Calu3 (cell line): ENCODE data around the gene PPFIBP1. TPM values are rescaled to one million over a fixed set of nuclear protein-coding genes. Genes with fewer than 3 reads are reported as not detected.
A peak's percentile ranks its signal among the peaks of the same experiment; 100 is the strongest.
"Not testable (repeated sequence)": the region's sequence is repeated elsewhere in the genome, so short reads cannot be mapped to it uniquely, and the experiment has no call there.

Experiments used
- BruUV-seq: library from RNA; stranded (reverse); fragments of 400-500 nt; replicated peaks from 2 replicates; lab custom pipeline; 2021; lab: Mats Ljungman, UMichigan
- CTCF ChIA-PET: fragments of 300-600 bp; sonication (Branson Sonifier 250); formaldehyde crosslinking; loops from one replicate; lab custom pipeline; 2022; ENCODE audit warnings: antibody characterized with exemption; lab: Charles Lee
- DNase-seq: peaks from one replicate; pipeline ENCODE4 v3.0.0; 2022
- H3K27ac Mint-ChIP-seq: one replicate; pipeline ENCODE4 v1.8.0; 2022; ENCODE audit warnings: mixed read lengths; ENCODE audit not compliant: unreplicated experiment
- H3K27me3 Mint-ChIP-seq: one replicate; pipeline ENCODE4 v1.8.0; 2022; ENCODE audit warnings: mixed read lengths; ENCODE audit not compliant: unreplicated experiment
- H3K36me3 Mint-ChIP-seq: one replicate; pipeline ENCODE4 v1.8.0; 2022; ENCODE audit warnings: mild to moderate bottlenecking, moderate library complexity, mixed read lengths; ENCODE audit not compliant: insufficient read depth, unreplicated experiment
- H3K4me1 Mint-ChIP-seq: one replicate; pipeline ENCODE4 v1.8.0; 2022; ENCODE audit warnings: mild to moderate bottlenecking, low read depth, mixed read lengths; ENCODE audit not compliant: unreplicated experiment
- H3K4me3 Mint-ChIP-seq: one replicate; pipeline ENCODE4 v1.8.0; 2022; ENCODE audit warnings: mild to moderate bottlenecking, low read depth, moderate library complexity, mixed read lengths; ENCODE audit not compliant: unreplicated experiment
- H3K9me3 Mint-ChIP-seq: one replicate; pipeline ENCODE4 v1.8.0; 2022; ENCODE audit warnings: low read depth, mixed read lengths; ENCODE audit not compliant: unreplicated experiment
- CTCF ChIP-seq: fragments of 200-600 bp; IDR thresholded peaks from one replicate; pipeline ENCODE4 v1.8.0; 2022; ENCODE audit warnings: antibody characterized with exemption; ENCODE audit not compliant: unreplicated experiment
- intact Hi-C: fragments of 100-400 bp; cut with micrococcal nuclease; formaldehyde crosslinking; loops from one replicate; pipeline ENCODE4 v1.10.0; 2022; ENCODE audit not compliant: unreplicated experiment
- total RNA-seq: library from RNA; stranded (reverse); gene quantifications from 2 replicates; pipeline ENCODE4 v1.2.3, GENCODE V29; 2022

Gene PPFIBP1
- total RNA-seq, 1 experiment from 2014 or later, result 58.7 TPM

- DNase-seq, result peak; percentile 36
- BruUV-seq, result no TSS peak
- intact Hi-C loops, result loop anchor here (1.0 to 5.0 kb wide), 5 partner anchors 88 to 1264 kb away; no protein-coding TSS in a partner anchor
- Mint-ChIP-seq H3K36me3 (peaks cover 18% of the 10 kb centered on the region), H3K9me3 (no peaks in the 10 kb centered on the region), H3K4me1 (no peaks in the 10 kb centered on the region), H3K27ac (no peak overlapping the region), H3K4me3 (no peak overlapping the region), H3K27me3 (no peaks in the 10 kb centered on the region)
- TF ChIP-seq CTCF, result peak; percentile 64
- CTCF ChIA-PET, result no interaction called here
Measured at GRCh38 chr12:27733052-27733656, 209.1 kb downstream of the PPFIBP1 start.

DNA sequence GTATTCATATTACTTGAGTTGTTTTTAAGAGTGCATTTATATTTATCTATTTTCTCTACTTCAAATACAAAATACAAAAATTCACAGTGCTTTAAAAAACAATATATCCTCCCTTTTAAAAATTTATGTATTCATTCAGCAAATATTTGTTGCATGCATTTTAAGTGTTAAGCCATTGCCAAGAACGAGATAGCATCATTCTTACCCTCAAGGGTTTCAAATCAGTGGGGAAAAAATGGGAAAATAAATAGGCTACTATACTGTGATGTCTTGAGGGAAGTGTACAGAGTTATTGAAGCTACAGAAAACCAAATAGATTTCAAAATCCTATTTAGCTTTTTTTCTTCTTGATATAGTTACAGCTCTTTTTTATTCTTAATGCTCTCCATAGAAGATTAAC, 209.8 kb downstream of the PPFIBP1 start:
- no peak for TF ChIP-seq CTCF
- no peak for DNase-seq
- no TSS peak for BruUV-seq
- H3K4me3 Mint-ChIP-seq, result no peak overlapping the region
- no peaks in the 10 kb centered on the region for H3K4me1 Mint-ChIP-seq
- CTCF ChIA-PET, result interaction anchor here (0.6 kb wide), 2 partner anchors 9 to 219 kb away, joined by 3 to 5 read pairs; no protein-coding TSS in a partner anchor
- H3K36me3 Mint-ChIP-seq, result peaks cover 22% of the 10 kb centered on the region
- no peaks in the 10 kb centered on the region for H3K9me3 Mint-ChIP-seq
- H3K27me3 Mint-ChIP-seq, result no peaks in the 10 kb centered on the region
- intact Hi-C loops, result loop anchor here (1.0 to 5.0 kb wide), 5 partner anchors 87 to 1264 kb away; no protein-coding TSS in a partner anchor
- no peak overlapping the region for H3K27ac Mint-ChIP-seq

- H3K4me1 Mint-ChIP-seq, BruUV-seq, H3K27ac Mint-ChIP-seq, H3K9me3 Mint-ChIP-seq, H3K27me3 Mint-ChIP-seq, H3K4me3 Mint-ChIP-seq, DNase-seq: not testable (repeated sequence)
- intact Hi-C loops, result loop anchor here (5.0 kb wide), 3 partner anchors 438 to 1263 kb away; no protein-coding TSS in a partner anchor
- peaks cover 27% of the 10 kb centered on the region for H3K36me3 Mint-ChIP-seq
- CTCF ChIA-PET, result interaction anchor here (0.6 kb wide), 3 partner anchors 9 to 219 kb away, joined by 3 to 5 read pairs (median 3); no protein-coding TSS in a partner anchor
Measured at GRCh38 chr12:27734321-27734720, 210.3 kb downstream of the PPFIBP1 start.

- no peaks in the 10 kb centered on the region for H3K9me3 Mint-ChIP-seq
- H3K4me1 Mint-ChIP-seq, result peaks cover 24% of the 10 kb centered on the region
- no peak for DNase-seq
- BruUV-seq, result no TSS peak
- intact Hi-C loops, result no loop called here
- CTCF ChIA-PET, result no interaction called here
- no peaks in the 10 kb centered on the region for H3K27me3 Mint-ChIP-seq
- H3K4me3 Mint-ChIP-seq, result no peak overlapping the region
- H3K27ac Mint-ChIP-seq, result no peak overlapping the region
- H3K36me3 Mint-ChIP-seq, result peaks cover 17% of the 10 kb centered on the region
- TF ChIP-seq CTCF, result no peak
Measured at GRCh38 chr12:27743601-27744000, 219.6 kb downstream of the PPFIBP1 start.

Other genes starting within 250 kb of the PPFIBP1 start
- 68.2 and 71.2 TPM in 2 replicates for gene BMAL2, start 191.4 kb upstream of the PPFIBP1 start, total RNA-seq
- 1.6 and 2.5 TPM in 2 replicates for gene SMCO2, start 77.5 kb upstream of the PPFIBP1 start, total RNA-seq
- gene REP15, start 172.2 kb downstream of the PPFIBP1 start, total RNA-seq, result 0.78 and 0.83 TPM in 2 replicates
- 70.5 and 74.7 TPM in 2 replicates for gene MRPS35, start 186.6 kb downstream of the PPFIBP1 start, total RNA-seq